Measurements from ENCODE around the gene RAB26. TPM values are rescaled to one million over a fixed set of nuclear protein-coding genes. Genes with fewer than 3 reads are reported as not detected.

RAB26 gene
- total RNA-seq, 4 donors from 2014 or later = not detected

DNA sequence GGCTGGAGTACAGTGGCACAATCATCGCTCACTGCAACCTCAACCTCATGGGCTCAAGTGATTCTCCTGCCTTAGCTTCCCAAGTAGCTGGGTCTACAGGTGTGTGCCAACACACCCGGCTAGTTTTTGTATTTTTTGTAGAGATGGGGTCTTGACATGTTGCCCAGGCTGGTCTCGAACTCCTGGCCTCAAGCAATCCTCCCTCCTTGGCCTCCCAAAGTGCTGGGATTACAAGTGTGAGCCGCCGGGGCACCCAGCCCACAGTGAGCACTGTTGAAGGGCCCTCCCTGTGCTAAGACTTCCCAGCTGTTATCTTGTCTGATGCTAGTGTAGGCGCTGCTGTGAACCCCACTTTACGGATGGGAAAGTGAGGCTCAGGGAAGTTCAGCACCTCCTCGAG, 40.0 kb downstream of the RAB26 start:
- Histone ChIP-seq H3K4me1 (no peaks in the 10 kb centered on the region), H3K4me3 (no peak overlapping the region), H3K9me3 (no peaks in the 10 kb centered on the region), H3K27ac (replicated peaks in 1 of 4) (no peak overlapping the region), H3K27me3 (peaks cover 0 to 3% (median 0%) of the 10 kb centered on the region in 4 donors), H3K36me3 (no peaks in the 10 kb centered on the region)
- DNase-seq (ENCODE audit: extremely low spot score) = no peak
- WGBS = 91% methylated on average over 7 of the region's 8 CpGs
- no peak for TF ChIP-seq POLR2AphosphoS5 (IDR thresholded peaks at IDR 0.05)
- TF ChIP-seq POLR2A (IDR thresholded peaks at IDR 0.05; ENCODE audit: low read depth) = no peak
- no peak for TF ChIP-seq EP300 (IDR thresholded peaks at IDR 0.05)
- TF ChIP-seq, protein P1, sequence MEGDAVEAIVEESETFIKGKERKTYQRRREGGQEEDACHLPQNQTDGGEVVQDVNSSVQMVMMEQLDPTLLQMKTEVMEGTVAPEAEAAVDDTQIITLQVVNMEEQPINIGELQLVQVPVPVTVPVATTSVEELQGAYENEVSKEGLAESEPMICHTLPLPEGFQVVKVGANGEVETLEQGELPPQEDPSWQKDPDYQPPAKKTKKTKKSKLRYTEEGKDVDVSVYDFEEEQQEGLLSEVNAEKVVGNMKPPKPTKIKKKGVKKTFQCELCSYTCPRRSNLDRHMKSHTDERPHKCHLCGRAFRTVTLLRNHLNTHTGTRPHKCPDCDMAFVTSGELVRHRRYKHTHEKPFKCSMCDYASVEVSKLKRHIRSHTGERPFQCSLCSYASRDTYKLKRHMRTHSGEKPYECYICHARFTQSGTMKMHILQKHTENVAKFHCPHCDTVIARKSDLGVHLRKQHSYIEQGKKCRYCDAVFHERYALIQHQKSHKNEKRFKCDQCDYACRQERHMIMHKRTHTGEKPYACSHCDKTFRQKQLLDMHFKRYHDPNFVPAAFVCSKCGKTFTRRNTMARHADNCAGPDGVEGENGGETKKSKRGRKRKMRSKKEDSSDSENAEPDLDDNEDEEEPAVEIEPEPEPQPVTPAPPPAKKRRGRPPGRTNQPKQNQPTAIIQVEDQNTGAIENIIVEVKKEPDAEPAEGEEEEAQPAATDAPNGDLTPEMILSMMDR (IDR thresholded peaks at IDR 0.05) = no peak
- intact Hi-C loops (cut with DNase I) = no loop called here

DNA sequence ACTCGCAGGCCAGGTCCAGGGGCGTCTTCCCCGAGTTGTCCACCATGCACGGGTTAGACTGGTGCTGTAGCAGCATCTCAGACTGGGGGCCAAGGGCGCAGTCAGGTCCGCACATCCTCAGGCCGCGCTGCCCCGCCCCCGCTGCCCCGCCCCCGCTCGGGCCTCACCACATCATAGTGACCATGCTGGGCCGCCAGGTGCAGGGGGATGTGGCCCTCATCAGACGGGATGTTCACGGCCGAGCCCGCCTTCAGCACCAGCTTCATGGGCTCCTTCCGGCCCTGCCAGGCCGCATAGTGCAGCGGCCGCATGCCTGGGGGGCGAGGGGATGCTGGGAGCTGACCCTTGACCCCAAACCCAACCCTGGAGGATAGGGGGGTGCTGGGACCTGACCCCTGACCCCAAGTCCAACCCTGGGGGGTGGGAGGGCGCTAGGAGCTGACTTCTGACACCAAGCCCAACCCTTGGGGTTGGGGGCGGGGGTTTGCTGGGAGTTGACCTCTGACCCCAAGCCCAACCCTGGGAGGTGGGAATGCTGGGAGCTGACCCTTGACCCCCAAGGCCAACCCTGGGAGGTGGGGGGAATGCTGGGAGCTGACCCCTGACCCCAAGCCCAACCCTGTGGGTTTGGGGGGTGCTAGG, 40.9 kb downstream of the RAB26 start:
- Histone ChIP-seq H3K4me3 (no peak overlapping the region), H3K9me3 (no peaks in the 10 kb centered on the region), H3K4me1 (peaks cover 0 to 1% (median 0%) of the 10 kb centered on the region in 4 donors), H3K36me3 (no peaks in the 10 kb centered on the region), H3K27me3 (peaks cover 0 to 13% (median 0%) of the 10 kb centered on the region in 4 donors), H3K27ac (replicated peaks in 1 of 4) (no peak overlapping the region)
- intact Hi-C loops (cut with DNase I) = no loop called here
- WGBS = 86% methylated on average over 14 of the region's 25 CpGs
- TF ChIP-seq EP300 (IDR thresholded peaks at IDR 0.05) = no peak
- DNase-seq (ENCODE audit: extremely low spot score) = no peak

DNA sequence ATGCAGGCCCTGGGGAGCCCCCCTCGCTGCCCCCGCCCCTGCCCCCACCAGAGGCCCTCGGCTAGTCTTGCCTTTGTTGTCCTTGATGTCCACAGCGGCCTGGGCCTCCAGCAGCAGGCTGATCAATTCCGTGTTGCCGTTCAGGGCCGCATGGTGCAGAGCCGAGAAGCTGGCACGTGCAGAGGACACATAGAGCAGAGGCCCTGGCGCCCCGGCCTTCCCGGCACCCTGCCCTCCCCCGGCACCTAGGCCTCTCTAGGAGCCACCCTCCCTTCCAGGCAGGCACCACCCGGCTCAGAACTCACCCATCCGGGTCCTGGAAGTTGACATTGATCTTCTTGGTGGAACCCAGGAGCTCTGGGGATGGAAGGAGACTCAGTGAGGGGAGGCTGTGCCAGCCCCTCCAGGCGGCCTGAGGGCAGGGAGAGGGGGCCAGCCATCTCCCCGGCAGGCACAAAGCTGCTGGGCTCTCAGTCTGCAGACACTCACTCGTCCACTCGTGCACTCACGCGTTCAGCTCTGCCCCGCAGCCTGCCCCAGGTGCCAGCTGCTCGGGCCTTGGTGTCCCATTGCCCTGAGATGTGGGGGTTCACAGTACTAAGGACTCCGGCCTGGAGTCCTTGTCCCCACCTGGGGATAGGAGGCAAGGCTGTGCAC, 41.7 kb downstream of the RAB26 start:
- intact Hi-C loops (cut with DNase I) = no loop called here
- 81% methylated on average over 7 of the region's 24 CpGs for WGBS
- TF ChIP-seq, protein P1 (IDR thresholded peaks at IDR 0.05) = no peak
- TF ChIP-seq POLR2A (IDR thresholded peaks at IDR 0.05; ENCODE audit: low read depth) = no peak
- no peak for TF ChIP-seq POLR2AphosphoS5 (IDR thresholded peaks at IDR 0.05)
- no peak for TF ChIP-seq EP300 (IDR thresholded peaks at IDR 0.05)
- Histone ChIP-seq H3K4me3 (no peak overlapping the region), H3K9me3 (no peaks in the 10 kb centered on the region), H3K4me1 (peaks cover 2 to 9% (median 4%) of the 10 kb centered on the region in 4 donors), H3K27ac (replicated peaks in 1 of 4) (no peak overlapping the region), H3K27me3 (peaks cover 0 to 21% (median 3%) of the 10 kb centered on the region in 4 donors), H3K36me3 (no peaks in the 10 kb centered on the region)
- no peak for DNase-seq (ENCODE audit: extremely low spot score)

DNA sequence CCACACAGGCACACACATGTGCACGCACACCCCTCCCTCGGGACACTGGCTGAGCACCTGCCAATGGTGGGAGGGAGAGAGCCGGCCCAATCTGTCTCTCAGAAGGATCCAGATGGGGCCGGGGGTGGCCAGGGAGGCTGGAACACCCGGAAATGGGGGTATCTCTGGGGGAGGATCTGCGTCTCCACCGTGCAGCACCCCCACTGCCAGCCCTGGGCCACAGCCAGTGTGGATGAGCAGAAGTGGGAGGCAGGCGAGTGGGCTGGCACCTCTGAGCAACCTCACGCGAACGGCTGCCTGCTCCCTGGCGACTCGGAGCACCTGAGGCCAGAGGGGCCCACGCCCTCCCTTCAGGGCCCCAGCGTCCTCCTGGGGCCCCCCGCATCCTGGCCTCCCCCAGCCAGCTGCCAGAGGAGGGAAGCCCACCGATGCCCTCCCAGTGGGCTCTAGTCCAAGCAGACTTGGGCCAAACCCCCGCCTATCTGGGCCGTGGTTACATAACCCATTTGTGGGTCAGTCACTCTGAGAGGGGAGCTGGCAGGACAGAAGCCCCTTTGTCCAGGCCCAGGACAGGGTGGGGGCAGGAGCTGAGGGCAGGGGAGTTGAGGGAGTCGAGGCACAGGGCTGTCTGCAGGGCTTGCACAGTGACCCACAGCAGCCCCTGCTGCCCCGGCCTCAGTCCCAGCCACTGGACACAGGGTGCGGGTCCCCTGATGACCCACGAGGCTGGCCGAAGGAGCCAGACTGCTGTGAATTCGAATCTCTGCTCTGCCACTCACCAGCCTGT, 42.4 kb downstream of the RAB26 start:
- H3K27ac ChIP-seq (replicated peaks in 1 of 4) = no peak overlapping the region
- no peak for DNase-seq (ENCODE audit: extremely low spot score)
- peaks cover 5 to 28% (median 10%) of the 10 kb centered on the region in 4 donors for H3K27me3 ChIP-seq
- TF ChIP-seq POLR2A (IDR thresholded peaks at IDR 0.05; ENCODE audit: low read depth) (no peak), POLR2AphosphoS5 (IDR thresholded peaks at IDR 0.05) (no peak), EP300 (IDR thresholded peaks at IDR 0.05) (no peak)
- TF ChIP-seq, protein P1 (IDR thresholded peaks at IDR 0.05) = no peak
- WGBS = 85% methylated on average over 18 of the region's 25 CpGs
- peaks cover 9 to 16% (median 12%) of the 10 kb centered on the region in 4 donors for H3K4me1 ChIP-seq
- H3K4me3 ChIP-seq = no peak overlapping the region
- H3K36me3 ChIP-seq = no peaks in the 10 kb centered on the region
- H3K9me3 ChIP-seq = no peaks in the 10 kb centered on the region
- intact Hi-C loops (cut with DNase I) = no loop called here

DNA sequence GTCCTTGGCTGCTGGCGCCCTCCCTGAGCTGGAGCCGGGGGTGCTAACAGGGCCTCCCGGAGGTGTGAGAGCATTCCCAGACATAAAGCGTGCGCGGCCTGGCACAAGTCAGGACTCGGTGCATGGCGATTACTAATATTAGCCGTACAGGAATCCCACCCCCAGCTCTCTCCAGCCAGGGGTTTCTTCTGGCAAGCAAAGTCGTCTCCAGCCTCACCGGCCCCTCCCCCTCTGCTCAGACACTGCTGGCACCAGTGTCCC, 43.0 kb downstream of the RAB26 start:
- Histone ChIP-seq H3K4me1 (peaks cover 9 to 21% (median 15%) of the 10 kb centered on the region in 4 donors), H3K27me3 (peaks cover 8 to 32% (median 12%) of the 10 kb centered on the region in 4 donors), H3K4me3 (no peak overlapping the region), H3K9me3 (no peaks in the 10 kb centered on the region), H3K36me3 (no peaks in the 10 kb centered on the region), H3K27ac (replicated peaks in 1 of 4) (no peak overlapping the region)
- no peak for TF ChIP-seq POLR2AphosphoS5 (IDR thresholded peaks at IDR 0.05)
- no peak for TF ChIP-seq EP300 (IDR thresholded peaks at IDR 0.05)
- TF ChIP-seq, protein P1 (IDR thresholded peaks at IDR 0.05) = no peak
- TF ChIP-seq POLR2A (IDR thresholded peaks at IDR 0.05; ENCODE audit: low read depth) = no peak
- intact Hi-C loops (cut with DNase I) = no loop called here
- 86% methylated on average over 10 of the region's 11 CpGs for WGBS
- DNase-seq (ENCODE audit: extremely low spot score) = no peak
